ENCODE data around the gene MSI2.

MSI2 gene

DNA sequence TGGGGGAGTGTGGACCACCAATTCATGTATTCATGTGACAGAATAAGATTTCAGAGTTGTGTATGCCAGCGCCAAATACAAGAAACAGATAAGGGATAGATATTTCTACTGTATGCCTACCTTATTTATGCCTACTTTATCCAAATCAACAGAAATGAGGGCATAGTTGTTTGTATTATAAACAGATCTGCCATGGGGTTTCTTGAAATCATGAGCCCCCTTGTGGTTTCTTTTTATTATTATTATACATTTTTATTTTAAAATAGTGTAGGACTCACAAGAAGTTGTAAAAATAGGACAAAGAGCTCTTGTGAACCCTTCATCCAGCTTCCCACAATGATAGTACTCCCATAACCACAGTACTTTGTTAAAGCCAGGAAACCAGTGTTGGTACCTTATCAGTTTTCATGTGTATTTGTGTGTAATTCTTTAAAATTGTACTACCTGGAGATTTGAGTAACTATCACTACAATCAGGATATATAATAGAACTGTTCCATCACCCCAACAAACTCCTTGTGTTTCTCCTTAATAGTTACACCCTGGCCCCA is 259.4 kb downstream of the MSI2 start:
- DNase-seq, result no peak

DNA sequence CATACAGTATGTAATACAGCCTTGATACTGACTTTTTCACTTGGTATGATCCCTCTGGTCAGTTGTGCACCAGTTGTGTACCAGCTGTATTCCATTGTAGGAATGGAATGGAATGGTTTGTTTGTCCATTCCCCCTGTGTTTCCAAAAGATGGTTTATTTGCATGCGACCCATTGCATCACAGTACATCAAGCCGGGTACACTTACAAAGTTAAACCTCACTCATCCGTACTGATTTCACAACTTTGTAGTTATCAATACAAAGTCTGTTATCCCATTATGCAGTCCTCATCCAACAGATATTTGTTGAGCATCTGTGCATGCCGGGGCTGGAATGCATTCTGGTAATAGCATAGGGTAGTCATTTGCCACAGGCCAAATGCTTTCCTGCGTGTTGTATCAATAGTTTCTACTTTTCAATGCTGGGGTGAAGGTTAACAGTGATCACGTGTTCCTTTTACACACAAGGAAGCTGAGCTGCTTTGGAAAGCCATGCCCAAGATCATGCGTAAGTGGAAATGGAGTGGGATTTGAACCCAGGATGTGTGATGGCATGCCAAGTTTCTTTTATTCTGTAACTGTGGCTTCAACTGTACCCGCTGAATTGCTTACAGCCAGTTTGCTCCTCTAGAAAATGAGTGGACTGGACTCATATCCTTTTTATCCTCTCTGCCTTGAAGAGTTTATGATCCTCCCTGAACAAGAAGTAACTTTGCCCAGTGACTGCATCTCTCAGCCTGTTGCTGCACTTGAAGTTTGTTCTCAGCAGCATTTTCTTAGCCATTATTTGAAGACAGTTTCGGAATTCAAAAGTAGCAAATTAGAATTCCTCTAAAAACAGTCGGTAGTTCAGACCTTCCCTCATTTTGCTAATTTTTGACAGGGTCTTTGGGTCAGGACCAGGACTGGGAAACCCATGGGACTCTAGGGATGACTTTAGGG is 260.2 kb downstream of the MSI2 start:
- DNase-seq, result no peak

- DNase-seq, result no peak
Measured at GRCh38 chr17:57517273-57517631, 260.9 kb downstream of the MSI2 start.

GRCh38 chr17:57517632-57518456 is 261.5 kb downstream of the MSI2 start:
- no peak for DNase-seq

- DNase-seq, result no peak
Measured at GRCh38 chr17:57518587-57519581, 262.6 kb downstream of the MSI2 start.

DNA sequence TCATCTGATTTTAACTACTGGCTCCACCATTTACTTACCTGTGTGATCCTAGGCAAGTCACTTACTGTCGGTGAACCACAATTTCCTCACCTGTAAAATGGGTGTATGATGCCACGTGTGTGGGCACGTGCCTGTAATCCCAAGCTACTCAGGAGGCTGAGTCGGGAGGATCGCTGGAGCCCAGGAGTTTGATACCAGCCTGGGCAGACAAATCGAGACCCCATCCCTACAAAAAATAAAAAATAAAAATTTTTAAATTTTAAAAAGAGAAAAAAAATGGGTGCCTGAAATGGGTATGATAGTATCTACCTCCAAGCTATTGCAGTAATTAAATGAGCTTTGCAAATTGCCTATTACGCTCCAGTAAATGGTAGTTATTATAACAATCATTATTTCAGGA is 263.5 kb downstream of the MSI2 start:
- DNase-seq, result no peak

DNA sequence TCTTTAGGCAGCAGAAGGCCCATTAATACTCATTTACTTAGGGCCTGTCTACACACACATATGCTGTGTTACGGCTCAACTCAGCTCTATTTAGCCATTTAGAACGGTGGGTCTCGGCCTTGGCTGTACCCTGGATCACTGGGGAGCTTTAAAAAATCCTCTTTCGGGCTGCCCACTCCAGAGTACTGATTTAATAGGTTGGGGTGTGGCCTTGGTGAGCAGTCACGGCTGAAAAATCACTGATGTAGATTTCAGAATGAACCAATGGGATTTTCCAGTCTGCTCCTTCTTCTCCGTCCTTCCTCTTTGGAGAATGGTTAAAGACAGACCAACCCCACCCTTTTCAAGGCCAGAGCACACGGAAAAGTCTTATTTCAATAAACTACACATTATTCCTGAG is 265.3 kb downstream of the MSI2 start:
- no peak for DNase-seq

DNA sequence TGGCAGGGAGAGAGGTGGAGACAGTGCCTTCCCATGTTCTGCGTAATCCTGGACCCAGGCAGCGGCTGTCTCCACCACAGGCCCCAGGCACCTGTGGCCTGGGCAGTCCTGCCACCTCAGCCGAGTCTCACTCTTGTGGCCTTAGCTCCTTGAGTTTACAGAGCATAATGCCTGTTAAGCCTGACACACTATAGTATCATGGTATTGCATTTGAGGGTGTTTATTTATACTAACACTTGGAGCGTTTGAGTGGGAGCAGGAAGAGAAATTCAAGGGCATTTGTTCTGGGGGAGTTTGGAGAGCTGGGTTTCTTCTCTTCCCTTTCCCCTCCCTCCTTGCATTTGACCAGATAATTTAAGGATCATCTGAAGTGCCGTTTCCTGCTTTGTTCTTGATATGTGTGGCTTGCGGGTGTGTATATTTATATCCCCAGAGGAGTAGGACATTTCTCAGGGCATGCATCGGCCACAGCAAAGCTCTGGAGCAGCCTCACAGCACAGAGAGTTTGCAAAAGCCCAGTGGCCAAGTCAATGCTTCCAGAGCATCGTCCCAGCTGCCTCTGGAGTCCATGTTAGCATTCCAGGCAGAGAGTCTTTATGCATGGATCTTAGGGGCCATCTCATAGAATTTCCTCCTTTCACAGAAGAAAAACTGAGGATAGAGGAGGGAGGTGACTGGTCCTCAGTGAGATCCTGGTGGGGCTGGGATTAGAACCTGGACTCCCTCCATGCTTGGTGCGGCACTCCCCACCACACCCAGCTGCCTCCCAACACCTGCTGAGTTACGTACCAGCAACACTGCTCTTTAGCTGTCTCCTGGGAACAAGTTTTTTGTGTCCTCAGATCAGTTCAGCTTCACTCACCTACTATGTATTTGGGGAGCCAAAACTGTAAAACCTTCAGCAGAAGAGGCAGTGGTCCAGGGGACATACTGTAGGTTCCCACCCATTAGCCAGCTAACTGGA is 266.0 kb downstream of the MSI2 start:
- no peak for DNase-seq

DNA sequence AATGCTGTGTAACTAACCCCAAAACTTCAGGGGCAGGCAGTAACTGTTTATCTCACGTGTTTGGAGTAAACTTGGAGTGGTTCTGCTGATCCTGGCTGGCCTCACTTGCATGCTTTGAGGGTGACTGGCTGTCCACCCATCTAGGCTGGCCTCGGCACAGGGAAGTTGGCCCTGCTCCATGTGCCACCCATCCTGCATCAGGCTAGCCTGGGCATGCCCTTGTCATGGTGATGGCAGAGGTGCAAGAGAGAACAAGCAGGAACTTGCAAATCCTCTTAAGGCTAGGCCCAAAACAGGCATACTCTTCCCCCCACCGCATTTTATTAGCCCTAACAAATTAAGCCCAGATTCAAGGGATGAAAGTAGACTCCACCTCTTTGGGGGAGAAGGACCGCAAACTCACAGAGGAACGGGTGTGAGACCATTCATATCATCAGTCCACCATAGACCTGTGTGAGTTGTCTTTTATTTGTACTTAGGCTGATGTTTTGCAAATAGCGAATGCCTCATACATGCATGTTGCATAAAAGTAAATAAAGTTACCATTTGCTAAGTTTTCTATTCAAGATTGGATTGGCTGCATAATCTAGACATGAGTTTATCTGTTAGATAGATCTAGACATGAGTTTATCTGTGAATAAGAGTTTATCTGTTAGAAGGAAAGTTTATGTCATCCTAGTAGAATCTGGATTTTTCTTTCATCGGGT is 267.8 kb downstream of the MSI2 start:
- no peak for DNase-seq

DNA sequence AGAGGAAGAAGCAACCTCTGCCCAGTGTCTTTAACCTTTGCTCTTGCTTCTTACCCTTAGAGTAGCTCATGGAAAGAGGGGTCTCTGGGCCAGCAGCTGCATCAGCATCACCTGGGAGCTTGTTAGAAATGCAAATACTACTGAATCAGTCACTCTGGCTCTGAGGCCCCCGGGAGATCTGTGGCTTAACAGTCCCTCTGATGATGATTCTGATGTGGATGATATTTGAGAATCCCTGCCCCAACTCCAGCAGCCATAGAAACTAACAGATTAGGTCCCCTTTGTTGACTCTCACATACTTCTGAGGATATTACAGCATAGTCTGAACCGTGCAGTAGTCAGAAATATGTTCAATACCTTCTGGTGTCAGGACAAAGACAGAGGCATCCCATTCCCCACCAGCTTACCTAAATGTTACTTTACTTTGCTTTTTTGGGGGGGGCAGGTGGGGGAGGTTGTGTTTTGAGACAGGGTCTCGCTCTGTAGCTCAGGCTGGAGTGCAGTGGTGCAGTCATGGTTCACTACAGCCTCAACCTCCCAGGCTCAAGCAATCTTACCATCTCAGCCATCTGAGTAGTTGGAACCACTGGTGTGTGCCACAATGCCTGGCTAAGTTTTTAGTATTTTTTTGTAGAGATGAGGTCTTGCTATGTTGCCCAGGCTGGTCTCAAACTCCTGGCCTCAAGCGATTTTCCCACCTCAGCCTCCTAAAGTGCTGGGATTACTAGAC is 268.7 kb downstream of the MSI2 start:
- no peak for DNase-seq

- DNase-seq, result no peak
Measured at GRCh38 chr17:57527221-57528057, 271.1 kb downstream of the MSI2 start.

DNA sequence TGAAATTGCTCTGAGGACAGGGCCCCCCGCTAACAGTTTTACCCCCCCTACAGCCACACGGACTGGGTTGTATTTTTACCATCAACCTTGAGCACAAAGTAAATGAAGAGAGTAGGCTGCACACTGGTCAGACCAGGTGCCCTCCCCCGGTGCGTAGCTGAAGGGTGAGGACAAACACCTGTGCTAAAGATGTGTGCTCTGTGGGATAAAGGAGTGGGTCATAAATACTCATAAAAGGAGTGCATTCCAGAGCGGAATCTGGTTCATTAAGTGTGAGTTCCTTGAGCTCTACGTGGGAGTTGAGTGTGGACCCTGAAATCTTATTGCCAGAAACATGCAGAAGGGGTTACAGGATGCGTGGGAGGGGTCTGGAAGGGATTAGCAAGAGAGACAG is 271.7 kb downstream of the MSI2 start:
- DNase-seq, result no peak

GRCh38 chr17:57530026-57530425 is 273.7 kb downstream of the MSI2 start:
- no peak for DNase-seq

DNA sequence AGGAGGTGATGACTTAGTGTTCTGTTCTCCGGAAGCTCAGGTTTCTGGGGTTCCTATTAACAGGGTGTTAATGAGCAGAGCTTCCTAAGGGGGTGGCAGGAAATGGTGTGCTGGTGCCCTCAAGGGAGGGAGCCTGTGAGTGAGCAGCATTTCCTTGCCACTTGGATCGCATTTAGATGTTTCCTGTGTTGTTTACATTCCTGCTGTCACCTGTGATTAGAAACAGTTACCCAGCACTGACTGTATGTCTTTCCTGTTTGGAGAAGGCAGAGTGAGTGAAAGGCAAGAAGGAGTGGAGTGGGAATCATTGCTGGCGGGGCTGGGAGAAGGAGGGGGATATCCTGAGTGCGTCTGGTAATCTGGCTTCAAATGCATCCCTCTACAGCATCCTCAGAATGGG is 274.2 kb downstream of the MSI2 start:
- DNase-seq, result no peak

DNA sequence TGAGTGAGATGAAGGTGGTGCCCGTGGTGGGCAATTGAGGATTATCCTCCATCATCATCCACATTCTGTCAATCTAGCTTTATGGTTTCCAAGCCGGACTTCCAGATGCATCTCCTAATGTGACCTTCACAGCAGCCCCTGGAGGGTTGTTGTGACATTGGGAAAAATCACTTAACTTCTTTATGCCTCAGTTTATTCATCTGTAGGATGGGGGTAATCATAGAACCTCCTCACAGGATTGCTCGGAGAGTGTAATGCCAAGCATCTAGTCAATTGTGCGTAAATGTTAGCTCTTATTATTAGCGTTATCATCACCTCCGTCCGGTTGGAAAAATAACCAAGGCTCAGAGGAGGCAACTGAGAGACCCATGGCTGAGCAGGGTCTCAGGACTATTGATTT is 274.8 kb downstream of the MSI2 start:
- no peak for DNase-seq

DNA sequence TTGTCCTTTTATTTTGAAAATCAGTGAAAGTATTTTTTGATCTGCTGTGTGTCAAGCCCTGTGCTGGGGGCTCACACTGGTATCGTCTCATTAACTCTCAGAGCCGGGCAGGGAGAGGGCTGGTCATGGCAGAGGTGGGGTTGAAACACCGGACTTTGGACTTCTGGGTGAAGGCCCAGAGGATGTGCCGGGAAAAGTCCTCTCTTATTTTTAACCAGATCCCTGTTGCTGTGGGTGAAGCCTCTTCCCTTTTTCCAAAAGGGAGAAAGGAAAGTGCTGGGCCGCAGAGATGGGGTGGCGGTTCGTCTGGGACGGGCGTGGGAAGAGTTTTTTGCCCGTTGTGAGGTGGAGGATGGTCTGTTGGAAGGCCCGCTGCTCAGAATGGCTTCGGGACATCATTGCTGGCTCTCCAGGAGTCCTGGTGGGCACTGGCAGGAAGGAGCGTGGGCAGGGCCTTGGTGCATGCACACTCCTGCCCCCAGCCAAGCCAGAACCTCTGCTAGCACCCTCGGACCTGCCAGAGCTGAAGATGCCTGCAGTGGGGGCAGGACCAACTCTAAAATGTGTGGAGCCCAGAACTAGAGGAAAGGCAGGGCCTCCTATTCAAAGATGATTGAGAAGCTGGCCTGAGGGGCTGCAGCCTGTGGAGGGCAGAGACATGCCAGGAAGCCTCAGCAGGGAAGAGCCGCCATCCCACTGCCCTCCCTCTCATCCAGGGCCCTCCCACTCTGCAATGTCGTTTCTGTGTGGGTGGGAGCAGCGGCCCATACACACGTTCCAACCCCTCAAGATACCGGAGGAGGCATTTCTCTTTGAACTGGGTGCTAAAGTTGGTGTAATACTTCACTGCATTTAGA is 275.6 kb downstream of the MSI2 start:
- DNase-seq, result no peak

DNA sequence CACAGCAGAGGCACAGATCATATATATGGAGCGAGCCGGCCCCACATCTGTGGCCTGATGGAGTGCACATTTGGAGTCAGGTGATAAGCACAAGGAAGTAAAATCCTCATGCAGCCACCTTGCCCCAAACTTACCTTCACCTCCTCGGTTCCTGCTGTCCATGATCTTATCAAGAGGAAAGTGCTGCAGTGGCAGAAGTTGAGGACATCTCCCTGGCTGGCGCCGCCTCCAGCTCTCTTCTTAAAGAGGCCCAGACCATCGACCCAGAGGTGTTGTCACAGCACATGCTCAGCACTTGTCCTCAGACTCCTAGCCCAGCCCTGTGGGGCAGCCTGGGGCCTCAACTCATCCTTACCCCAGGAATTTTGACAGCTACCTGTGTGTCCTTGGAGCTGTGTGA is 276.2 kb downstream of the MSI2 start:
- no peak for DNase-seq

GRCh38 chr17:57532966-57533365 is 276.6 kb downstream of the MSI2 start:
- DNase-seq, result no peak
